BLaER1 treated with 17β-estradiol and CSF1 and Interleukin-3, amounts not matched to agents 10 nM and 100 nM (cell line): ENCODE data around the gene ANKRD9.
A peak's percentile ranks its signal among the peaks of the same experiment; 100 is the strongest.
"Not testable (repeated sequence)": the region's sequence is repeated elsewhere in the genome, so short reads cannot be mapped to it uniquely, and the experiment has no call there.

ENCODE experiments used
- H3K27ac ChIP-seq, 11 experiments: shearing (Covaris generic); formaldehyde crosslinking; 2 replicates each; pipeline ENCODE4 v1.8.1; 2022
- H3K27me3 ChIP-seq, 11 experiments: shearing (Covaris generic); formaldehyde crosslinking; 2 replicates each; pipeline ENCODE4 v1.8.1; 2022
- H3K36me3 ChIP-seq, 11 experiments: shearing (Covaris generic); formaldehyde crosslinking; 2 replicates each; pipeline ENCODE4 v1.8.1; 2022
- H3K4me1 ChIP-seq, 10 experiments: shearing (Covaris generic); formaldehyde crosslinking; 2 replicates each; pipeline ENCODE4 v1.8.1; 2022
- H3K4me2 ChIP-seq, 11 experiments: shearing (Covaris generic); formaldehyde crosslinking; 2 replicates each; pipeline ENCODE4 v1.8.1; 2022
- H3K4me3 ChIP-seq, 10 experiments: shearing (Covaris generic); formaldehyde crosslinking; 2 replicates each; pipeline ENCODE4 v1.8.1; 2022
- H3K9ac ChIP-seq, 11 experiments: shearing (Covaris generic); formaldehyde crosslinking; 2 replicates each; pipeline ENCODE4 v1.8.1; 2022
- H3K9me3 ChIP-seq, 11 experiments: shearing (Covaris generic); formaldehyde crosslinking; replicated peaks in 1 of 11; 2 replicates each; pipeline ENCODE4 v1.8.1; 2022
- H4K20me1 ChIP-seq, 11 experiments: shearing (Covaris generic); formaldehyde crosslinking; 2 replicates each; pipeline ENCODE4 v1.8.1; 2022
- Cebpa-rat ChIP-seq, 11 experiments: shearing (Covaris generic); IDR thresholded peaks; 2 replicates each; pipeline ENCODE4 v1.8.1; 2022

Gene ANKRD9

GRCh38 chr14:102548616-102549240 is 39.2 kb upstream of the ANKRD9 start:
- Histone ChIP-seq H3K36me3 (no peaks in the 10 kb centered on the region), H3K27ac (peak overlapping the region in 2 of 11 experiments; percentile 62 to 69; a peak in 2 of 22 replicates), H3K27me3 (peaks cover 17 to 23% (median 20%) of the 10 kb centered on the region in 11 experiments), H3K9ac (peak overlapping the region in 2 of 11 experiments; percentile 9 to 19; a peak in 2 of 22 replicates), H4K20me1 (no peaks in the 10 kb centered on the region), H3K4me3 (no peak overlapping the region), H3K4me2 (peak overlapping the region in 6 of 11 experiments; percentile 62 to 86 (median 82); a peak in 11 of 22 replicates), H3K4me1 (peaks cover 58 to 99% (median 90%) of the 10 kb centered on the region in 10 experiments), H3K9me3 (no peaks in the 10 kb centered on the region; a peak in 1 of 22 replicates)
- no peak for TF ChIP-seq Cebpa-rat (IDR thresholded peaks at IDR 0.05)

GRCh38 chr14:102545461-102546265 is 36.1 kb upstream of the ANKRD9 start:
- H3K4me3 ChIP-seq: no peak overlapping the region; a peak in 2 of 20 replicates
- no peaks in the 10 kb centered on the region for H4K20me1 ChIP-seq
- no peaks in the 10 kb centered on the region; a peak in 1 of 22 replicates for H3K9me3 ChIP-seq
- H3K36me3 ChIP-seq: no peaks in the 10 kb centered on the region
- peaks cover 35 to 99% (median 93%) of the 10 kb centered on the region in 10 experiments for H3K4me1 ChIP-seq
- peak overlapping the region; percentile 62 to 86 (median 77) for H3K4me2 ChIP-seq
- H3K27ac ChIP-seq: peak overlapping the region in 7 of 11 experiments; percentile 13 to 69 (median 57); a peak in 11 of 22 replicates
- peak overlapping the region in 9 of 11 experiments; percentile 1 to 65 (median 46); a peak in 12 of 22 replicates for H3K9ac ChIP-seq
- TF ChIP-seq Cebpa-rat (IDR thresholded peaks at IDR 0.05): 0 out of 22 replicates have a peak, but pooled peaks of 2 of the 11 experiments have one; percentile 21 to 34
- H3K27me3 ChIP-seq: peaks cover 17 to 32% (median 20%) of the 10 kb centered on the region in 11 experiments

- Histone ChIP-seq H3K4me3 (peak overlapping the region in 8 of 10 experiments; percentile 31 to 58 (median 42); a peak in 12 of 20 replicates), H3K4me2 (peak overlapping the region; percentile 62 to 86 (median 77)), H3K9me3 (no peaks in the 10 kb centered on the region; a peak in 1 of 22 replicates), H3K27me3 (peaks cover 17 to 32% (median 20%) of the 10 kb centered on the region in 11 experiments), H3K36me3 (no peaks in the 10 kb centered on the region), H4K20me1 (no peaks in the 10 kb centered on the region), H3K27ac (peak overlapping the region in 10 of 11 experiments; percentile 4 to 69 (median 44); a peak in 17 of 22 replicates), H3K4me1 (peaks cover 42 to 99% (median 93%) of the 10 kb centered on the region in 10 experiments), H3K9ac (peak overlapping the region; percentile 20 to 65 (median 54); a peak in 19 of 22 replicates)
- no peak for TF ChIP-seq Cebpa-rat (IDR thresholded peaks at IDR 0.05)
Observed at GRCh38 chr14:102544747-102545460, 35.3 kb upstream of the ANKRD9 start.

- H3K27me3 ChIP-seq: peaks cover 17 to 32% (median 20%) of the 10 kb centered on the region in 11 experiments
- H3K4me2 ChIP-seq: peak overlapping the region; percentile 62 to 86 (median 77)
- H3K27ac ChIP-seq: peak overlapping the region in 9 of 11 experiments; percentile 4 to 69 (median 45); a peak in 12 of 22 replicates
- H3K36me3 ChIP-seq: no peaks in the 10 kb centered on the region
- peak overlapping the region in 8 of 10 experiments; percentile 31 to 58 (median 42); a peak in 13 of 20 replicates for H3K4me3 ChIP-seq
- no peaks in the 10 kb centered on the region; a peak in 1 of 22 replicates for H3K9me3 ChIP-seq
- H4K20me1 ChIP-seq: no peaks in the 10 kb centered on the region
- H3K4me1 ChIP-seq: peaks cover 49 to 100% (median 96%) of the 10 kb centered on the region in 10 experiments
- peak overlapping the region; percentile 20 to 65 (median 54); a peak in 16 of 22 replicates for H3K9ac ChIP-seq
- TF ChIP-seq Cebpa-rat (IDR thresholded peaks at IDR 0.05): no peak
Observed at GRCh38 chr14:102544046-102544746, 34.6 kb upstream of the ANKRD9 start.

GRCh38 chr14:102541771-102542170 is 32.2 kb upstream of the ANKRD9 start:
- Histone ChIP-seq H3K9me3 (no peaks in the 10 kb centered on the region), H3K4me3 (no peak overlapping the region), H3K27ac (peak overlapping the region in 4 of 11 experiments; percentile 92 to 95 (median 94); a peak in 7 of 22 replicates), H3K9ac (peak overlapping the region in 4 of 11 experiments; percentile 7 to 49 (median 42); a peak in 3 of 22 replicates), H3K27me3 (peaks cover 17 to 32% (median 20%) of the 10 kb centered on the region in 11 experiments), H4K20me1 (no peaks in the 10 kb centered on the region), H3K36me3 (no peaks in the 10 kb centered on the region), H3K4me1 (peaks cover 57 to 100% (median 96%) of the 10 kb centered on the region in 10 experiments), H3K4me2 (peak overlapping the region in 8 of 11 experiments; percentile 54 to 98 (median 87); a peak in 16 of 22 replicates)
- TF ChIP-seq Cebpa-rat (IDR thresholded peaks at IDR 0.05): no peak

DNA sequence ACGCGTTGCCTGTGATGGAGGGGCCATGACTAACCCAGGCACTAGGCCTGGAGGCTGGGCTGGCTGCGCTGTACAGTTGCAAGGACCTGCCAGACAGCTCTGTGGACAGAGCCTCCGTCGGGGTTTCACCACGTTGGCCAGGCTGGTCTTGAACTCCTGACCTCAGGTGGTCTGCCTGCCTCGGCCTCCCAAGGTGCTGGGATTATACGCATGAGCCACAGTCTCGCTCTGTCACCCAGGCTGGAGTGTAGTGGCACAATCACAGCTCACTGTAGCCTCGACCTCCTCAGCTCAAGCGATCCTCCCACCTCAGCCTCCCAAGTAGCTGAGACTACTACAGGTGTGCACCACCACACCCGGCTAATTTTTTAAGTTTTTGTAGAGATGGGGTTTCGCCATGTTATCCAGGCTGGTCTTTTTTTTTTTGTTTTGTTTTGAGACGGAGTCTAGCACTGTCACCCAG is 31.5 kb upstream of the ANKRD9 start:
- H3K4me3 ChIP-seq, H3K36me3 ChIP-seq, H4K20me1 ChIP-seq, H3K9me3 ChIP-seq: not testable (repeated sequence)
- Histone ChIP-seq H3K4me1 (peaks cover 56 to 100% (median 95%) of the 10 kb centered on the region in 10 experiments), H3K9ac (peak overlapping the region in 7 of 11 experiments; percentile 79 to 88 (median 85); a peak in 13 of 22 replicates), H3K27ac (peak overlapping the region in 9 of 11 experiments; percentile 69 to 95 (median 92); a peak in 16 of 22 replicates), H3K4me2 (peak overlapping the region in 9 of 11 experiments; percentile 82 to 98 (median 93); a peak in 19 of 22 replicates), H3K27me3 (peaks cover 17 to 32% (median 20%) of the 10 kb centered on the region in 11 experiments)

GRCh38 chr14:102540315-102541028 is 30.9 kb upstream of the ANKRD9 start:
- peaks cover 50 to 100% (median 95%) of the 10 kb centered on the region in 10 experiments for H3K4me1 ChIP-seq
- peak in 4 of 11 experiments; percentile 31 to 79 (median 65); a peak in 3 of 22 replicates for TF ChIP-seq Cebpa-rat (IDR thresholded peaks at IDR 0.05)
- peak overlapping the region in 8 of 10 experiments; percentile 6 to 51 (median 40); a peak in 9 of 20 replicates for H3K4me3 ChIP-seq
- H3K4me2 ChIP-seq: peak overlapping the region; percentile 81 to 98 (median 92)
- no peaks in the 10 kb centered on the region for H3K9me3 ChIP-seq
- peak overlapping the region; percentile 32 to 95 (median 92); a peak in 20 of 22 replicates for H3K27ac ChIP-seq
- H3K36me3 ChIP-seq: no peaks in the 10 kb centered on the region
- H3K9ac ChIP-seq: peak overlapping the region; percentile 54 to 88 (median 81); a peak in 20 of 22 replicates
- H3K27me3 ChIP-seq: peaks cover 15 to 26% (median 16%) of the 10 kb centered on the region in 11 experiments
- no peaks in the 10 kb centered on the region for H4K20me1 ChIP-seq
